Suprapubic skin (tissue), 4 donors: Measurements from ENCODE around the gene HCLS1. TPM values are rescaled to one million over a fixed set of nuclear protein-coding genes. Genes with fewer than 3 reads are reported as not detected.
A peak's percentile ranks its signal among the peaks of the same experiment; 100 is the strongest.

Experiments
- DNase-seq, 2 donors: peaks; one replicate each; pipeline ENCODE4 v3.0.0-alpha.2; 2019; ENCODE audit warnings: low spot score in 2 of 2
- H3K27ac ChIP-seq: fragments of 200-600 bp; sonication (generic); one replicate; pipeline ENCODE4 v1.5.1; 2019
- H3K27me3 ChIP-seq: fragments of 200-600 bp; sonication (generic); one replicate; pipeline ENCODE4 v1.5.1; 2019
- H3K36me3 ChIP-seq: fragments of 200-600 bp; sonication (generic); one replicate; pipeline ENCODE4 v1.5.1; 2019
- H3K4me1 ChIP-seq: fragments of 200-600 bp; sonication (generic); one replicate; pipeline ENCODE4 v1.5.1; 2019
- H3K4me3 ChIP-seq: fragments of 200-600 bp; sonication (generic); one replicate; pipeline ENCODE4 v1.5.1; 2019; ENCODE audit warnings: mild to moderate bottlenecking
- H3K9me3 ChIP-seq: fragments of 200-600 bp; sonication (generic); one replicate; pipeline ENCODE4 v1.5.1; 2019
- CTCF ChIP-seq, 2 donors: fragments of 200-600 bp in 1 of 2; fragments of 450-650 bp in 1 of 2; sonication (generic) in 1 of 2; IDR thresholded peaks; one replicate each; pipeline ENCODE4 v1.5.1; 2016 to 2019; ENCODE audit warnings: antibody characterized with exemption in 2 of 2, mild to moderate bottlenecking in 1 of 2, moderate library complexity in 1 of 2
- EP300 ChIP-seq: sonication (generic); formaldehyde crosslinking; IDR thresholded peaks from one replicate; pipeline ENCODE4 v1.6.1; 2017; ENCODE audit warnings: antibody characterized with exemption
- POLR2A ChIP-seq, 2 donors: fragments of 450-650 bp; IDR thresholded peaks; one replicate each; pipeline ENCODE4 v1.6.1; 2017; ENCODE audit warnings: antibody characterized with exemption in 2 of 2, mild to moderate bottlenecking in 2 of 2, moderate library complexity in 2 of 2
- POLR2AphosphoS5 ChIP-seq, 3 donors: sonication (generic); formaldehyde crosslinking; IDR thresholded peaks; one replicate each; pipeline ENCODE4 v1.6.1; 2017; ENCODE audit warnings: antibody characterized with exemption in 3 of 3
- whole genome bisulfite sequencing: methylation state at CpG from one replicate; pipeline ENCODE4 v1.1.5; 2018; 5-methylcytosine and 5-hydroxymethylcytosine counted together
- total RNA-seq, 4 donors: library from RNA; depleted of rRNA; stranded (reverse); fragments of >200 nt; gene quantifications; one replicate each; pipeline ENCODE4 v1.1.0, GENCODE V29; 2016

The HCLS1 gene
- total RNA-seq, 4 donors from 2014 or later = 7.2 to 20.3 (median 11.8) TPM

GRCh38 chr3:121662742-121663141 is 2.0 kb upstream of the HCLS1 start:
- no peak overlapping the region for H3K27ac ChIP-seq
- H3K27me3 ChIP-seq = no peaks in the 10 kb centered on the region
- H3K4me3 ChIP-seq = no peak overlapping the region
- no peaks in the 10 kb centered on the region for H3K9me3 ChIP-seq
- TF ChIP-seq EP300 (no peak), POLR2A (IDR thresholded peaks at IDR 0.05) (no peak), CTCF (IDR thresholded peaks at IDR 0.05) (no peak), POLR2AphosphoS5 (IDR thresholded peaks at IDR 0.05) (no peak)
- no peak for DNase-seq
- H3K4me1 ChIP-seq = no peaks in the 10 kb centered on the region
- peaks cover 53% of the 10 kb centered on the region for H3K36me3 ChIP-seq

- TF ChIP-seq CTCF (IDR thresholded peaks at IDR 0.05) (no peak), POLR2AphosphoS5 (IDR thresholded peaks at IDR 0.05) (no peak)
- Histone ChIP-seq H3K4me3 (no peak overlapping the region), H3K9me3 (no peaks in the 10 kb centered on the region), H3K27ac (peak overlapping the region; percentile 68), H3K27me3 (no peaks in the 10 kb centered on the region), H3K4me1 (no peaks in the 10 kb centered on the region), H3K36me3 (peaks cover 39% of the 10 kb centered on the region)
- DNase-seq = no peak
- 77% methylated on average over 6 of the region's 6 CpGs for WGBS
Observed at GRCh38 chr3:121661376-121661775, 673 bp upstream of the HCLS1 start.

GRCh38 chr3:121659586-121659985 is 1.1 kb downstream of the HCLS1 start:
- 91% methylated on average over 3 of the region's 3 CpGs for WGBS

GRCh38 chr3:121658716-121659435 is 1.8 kb downstream of the HCLS1 start:
- H3K4me1 ChIP-seq = no peaks in the 10 kb centered on the region
- 85% methylated on average over 6 of the region's 6 CpGs for WGBS
- H3K9me3 ChIP-seq = no peaks in the 10 kb centered on the region
- peak overlapping the region; percentile 37 for H3K4me3 ChIP-seq
- no peaks in the 10 kb centered on the region for H3K27me3 ChIP-seq
- no peak for TF ChIP-seq POLR2AphosphoS5 (IDR thresholded peaks at IDR 0.05)
- TF ChIP-seq POLR2A (IDR thresholded peaks at IDR 0.05) = no peak
- TF ChIP-seq EP300 = no peak
- no peak for TF ChIP-seq CTCF (IDR thresholded peaks at IDR 0.05)
- H3K36me3 ChIP-seq = peaks cover 14% of the 10 kb centered on the region
- no peak for DNase-seq
- no peak overlapping the region for H3K27ac ChIP-seq

More at GRCh38 chr3:121659586-121659985, 1.1 kb downstream of the HCLS1 start:
- peaks cover 21% of the 10 kb centered on the region for H3K36me3 ChIP-seq
- H3K4me3 ChIP-seq = peak overlapping the region; percentile 37
- H3K27me3 ChIP-seq = no peaks in the 10 kb centered on the region
- no peaks in the 10 kb centered on the region for H3K9me3 ChIP-seq
- no peaks in the 10 kb centered on the region for H3K4me1 ChIP-seq
- TF ChIP-seq POLR2A (IDR thresholded peaks at IDR 0.05) (no peak), EP300 (no peak), CTCF (IDR thresholded peaks at IDR 0.05) (no peak), POLR2AphosphoS5 (IDR thresholded peaks at IDR 0.05) (no peak)
- H3K27ac ChIP-seq = no peak overlapping the region
- DNase-seq = no peak

GRCh38 chr3:121654493-121655385 is 6.0 kb downstream of the HCLS1 start:
- H3K36me3 ChIP-seq = no peaks in the 10 kb centered on the region
- H3K27me3 ChIP-seq = no peaks in the 10 kb centered on the region
- no peak for TF ChIP-seq CTCF (IDR thresholded peaks at IDR 0.05)
- TF ChIP-seq EP300 = no peak
- no peak for TF ChIP-seq POLR2A (IDR thresholded peaks at IDR 0.05)
- TF ChIP-seq POLR2AphosphoS5 (IDR thresholded peaks at IDR 0.05) = no peak
- H3K4me1 ChIP-seq = no peaks in the 10 kb centered on the region
- no peak for DNase-seq
- no peak overlapping the region for H3K4me3 ChIP-seq
- no peaks in the 10 kb centered on the region for H3K9me3 ChIP-seq
- WGBS = 78% methylated on average over 6 of the region's 6 CpGs
- no peak overlapping the region for H3K27ac ChIP-seq
